ENCODE data around the gene GPR6.

GPR6 gene

GRCh38 chr6:109964949-109965348, 13.2 kb upstream of the GPR6 start:
- no peaks in the 10 kb centered on the region for H3K36me3 ChIP-seq (ENCODE audit: control insufficient read depth, low read length)
- TF ChIP-seq, protein P1, sequence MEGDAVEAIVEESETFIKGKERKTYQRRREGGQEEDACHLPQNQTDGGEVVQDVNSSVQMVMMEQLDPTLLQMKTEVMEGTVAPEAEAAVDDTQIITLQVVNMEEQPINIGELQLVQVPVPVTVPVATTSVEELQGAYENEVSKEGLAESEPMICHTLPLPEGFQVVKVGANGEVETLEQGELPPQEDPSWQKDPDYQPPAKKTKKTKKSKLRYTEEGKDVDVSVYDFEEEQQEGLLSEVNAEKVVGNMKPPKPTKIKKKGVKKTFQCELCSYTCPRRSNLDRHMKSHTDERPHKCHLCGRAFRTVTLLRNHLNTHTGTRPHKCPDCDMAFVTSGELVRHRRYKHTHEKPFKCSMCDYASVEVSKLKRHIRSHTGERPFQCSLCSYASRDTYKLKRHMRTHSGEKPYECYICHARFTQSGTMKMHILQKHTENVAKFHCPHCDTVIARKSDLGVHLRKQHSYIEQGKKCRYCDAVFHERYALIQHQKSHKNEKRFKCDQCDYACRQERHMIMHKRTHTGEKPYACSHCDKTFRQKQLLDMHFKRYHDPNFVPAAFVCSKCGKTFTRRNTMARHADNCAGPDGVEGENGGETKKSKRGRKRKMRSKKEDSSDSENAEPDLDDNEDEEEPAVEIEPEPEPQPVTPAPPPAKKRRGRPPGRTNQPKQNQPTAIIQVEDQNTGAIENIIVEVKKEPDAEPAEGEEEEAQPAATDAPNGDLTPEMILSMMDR (IDR thresholded peaks at IDR 0.05; ENCODE audit: low read depth, low read length, poor library complexity, severe bottlenecking): no peak
- TF ChIP-seq EZH2phosphoT487 (IDR thresholded peaks at IDR 0.05; ENCODE audit: borderline replicate concordance, low read length): no peak
- peaks cover 4% of the 10 kb centered on the region; the same call in 1 of the 2 replicates for H3K9me3 ChIP-seq (ENCODE audit: control insufficient read depth, insufficient read depth, low read length)
- no peaks in the 10 kb centered on the region for H3K9me2 ChIP-seq (replicated peaks; ENCODE audit: control insufficient read depth, low read length)
- no peak overlapping the region for H3K4me2 ChIP-seq (ENCODE audit: low read length)
- no peaks in the 10 kb centered on the region for H3F3A ChIP-seq (ENCODE audit: control insufficient read depth, insufficient read depth)
- H4K20me1 ChIP-seq (ENCODE audit: control insufficient read depth, insufficient read depth, low read depth, low read length): no peaks in the 10 kb centered on the region
- H3K4me1 ChIP-seq (ENCODE audit: control insufficient read depth, low read length): no peaks in the 10 kb centered on the region
- H3K27me3 ChIP-seq (ENCODE audit: control insufficient read depth, low read length): no peaks in the 10 kb centered on the region
- H3K4me3 ChIP-seq (ENCODE audit: low read length): no peak overlapping the region
- no peak overlapping the region for H3K27ac ChIP-seq (ENCODE audit: low read depth, low read length)
- no peaks in the 10 kb centered on the region for H3K79me2 ChIP-seq (ENCODE audit: control insufficient read depth, low read length)

DNA sequence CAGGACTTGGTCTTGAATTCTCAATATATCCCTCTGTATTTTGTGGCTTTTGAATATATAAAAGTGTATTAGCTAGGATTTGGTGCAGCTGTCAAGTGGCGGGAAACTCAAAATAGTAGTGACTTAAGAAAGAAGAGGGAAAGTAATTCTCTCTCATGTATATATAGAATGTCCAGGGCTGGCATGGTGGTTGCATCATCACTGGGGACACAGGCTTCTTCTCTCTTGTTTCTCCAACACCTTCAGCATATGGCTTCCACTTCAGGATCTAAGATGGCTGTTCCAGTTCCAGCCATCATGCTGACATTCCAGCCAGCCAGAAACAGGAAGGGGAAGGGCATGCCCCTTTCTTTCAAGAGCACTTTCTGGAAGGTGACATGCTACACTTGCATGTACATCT, 11.8 kb upstream of the GPR6 start:
- Histone ChIP-seq H4K20me1 (ENCODE audit: control insufficient read depth, insufficient read depth, low read depth, low read length) (no peaks in the 10 kb centered on the region), H3K36me3 (ENCODE audit: control insufficient read depth, low read length) (no peaks in the 10 kb centered on the region), H3K9me3 (ENCODE audit: control insufficient read depth, insufficient read depth, low read length) (peaks cover 4% of the 10 kb centered on the region; the same call in 1 of the 2 replicates), H3K27me3 (ENCODE audit: control insufficient read depth, low read length) (no peaks in the 10 kb centered on the region), H3K4me2 (ENCODE audit: low read length) (no peak overlapping the region), H3K27ac (ENCODE audit: low read depth, low read length) (no peak overlapping the region), H3K4me1 (ENCODE audit: control insufficient read depth, low read length) (no peaks in the 10 kb centered on the region), H3K79me2 (ENCODE audit: control insufficient read depth, low read length) (no peaks in the 10 kb centered on the region), H3K4me3 (ENCODE audit: low read length) (no peak overlapping the region), H3K9me2 (replicated peaks; ENCODE audit: control insufficient read depth, low read length) (no peaks in the 10 kb centered on the region), H3F3A (ENCODE audit: control insufficient read depth, insufficient read depth) (no peaks in the 10 kb centered on the region)
- TF ChIP-seq, protein P1 (IDR thresholded peaks at IDR 0.05; ENCODE audit: low read depth, low read length, poor library complexity, severe bottlenecking): no peak
- TF ChIP-seq EZH2phosphoT487 (IDR thresholded peaks at IDR 0.05; ENCODE audit: borderline replicate concordance, low read length): no peak

- no peaks in the 10 kb centered on the region for H3K9me3 ChIP-seq (ENCODE audit: control insufficient read depth, insufficient read depth, low read length)
- H3K27ac ChIP-seq (ENCODE audit: low read depth, low read length): no peak overlapping the region
- no peaks in the 10 kb centered on the region; the same call in 1 of the 2 replicates for H3K27me3 ChIP-seq (ENCODE audit: control insufficient read depth, low read length)
- no peak overlapping the region for H3K4me3 ChIP-seq (ENCODE audit: low read length)
- no peak for TF ChIP-seq EZH2phosphoT487 (IDR thresholded peaks at IDR 0.05; ENCODE audit: borderline replicate concordance, low read length)
- TF ChIP-seq, protein P1 (IDR thresholded peaks at IDR 0.05; ENCODE audit: low read depth, low read length, poor library complexity, severe bottlenecking): no peak
- no peaks in the 10 kb centered on the region for H4K20me1 ChIP-seq (ENCODE audit: control insufficient read depth, insufficient read depth, low read depth, low read length)
- no peak overlapping the region for H3K4me2 ChIP-seq (ENCODE audit: low read length)
- no peaks in the 10 kb centered on the region for H3K9me2 ChIP-seq (replicated peaks; ENCODE audit: control insufficient read depth, low read length)
- H3K79me2 ChIP-seq (ENCODE audit: control insufficient read depth, low read length): no peaks in the 10 kb centered on the region
- no peaks in the 10 kb centered on the region for H3K4me1 ChIP-seq (ENCODE audit: control insufficient read depth, low read length)
- H3F3A ChIP-seq (ENCODE audit: control insufficient read depth, insufficient read depth): no peaks in the 10 kb centered on the region
- H3K36me3 ChIP-seq (ENCODE audit: control insufficient read depth, low read length): no peaks in the 10 kb centered on the region
These were observed 329 bp upstream of the GPR6 start for GRCh38 chr6:109977791-109978173.
